WI38 (cell line): Measurements from ENCODE around the gene BAX.

Source experiments
- H3K4me3 ChIP-seq: 2 replicates; pipeline ENCODE4 v1.5.1; 2011; ENCODE audit warnings: low read depth, mild to moderate bottlenecking, control low read depth, low read length
- CTCF ChIP-seq: IDR thresholded peaks from 2 replicates; pipeline ENCODE4 v1.5.1; 2012; ENCODE audit warnings: low read depth, mild to moderate bottlenecking, control low read depth, low read length

Gene BAX

GRCh38 chr19:48997972-48998371 is 43.3 kb downstream of the BAX start:
- peak; percentile 73 for TF ChIP-seq CTCF
- H3K4me3 ChIP-seq: no peak overlapping the region

- peak; percentile 72 for TF ChIP-seq CTCF
- H3K4me3 ChIP-seq: no peak overlapping the region
Measured at GRCh38 chr19:48999481-49000325, 45.0 kb downstream of the BAX start.

- no peak for TF ChIP-seq CTCF
- H3K4me3 ChIP-seq: no peak overlapping the region
Measured at GRCh38 chr19:49004133-49004532, 49.5 kb downstream of the BAX start.

- no peak overlapping the region for H3K4me3 ChIP-seq
- no peak for TF ChIP-seq CTCF
Measured at GRCh38 chr19:49004964-49005614, 50.4 kb downstream of the BAX start.

GRCh38 chr19:49006905-49007304 is 52.2 kb downstream of the BAX start:
- TF ChIP-seq CTCF: no peak
- H3K4me3 ChIP-seq: no peak overlapping the region

- no peak overlapping the region for H3K4me3 ChIP-seq
- TF ChIP-seq CTCF: no peak
Measured at GRCh38 chr19:49009828-49010227, 55.2 kb downstream of the BAX start.

- no peak for TF ChIP-seq CTCF
Measured at GRCh38 chr19:49010453-49010852, 55.8 kb downstream of the BAX start.

More at GRCh38 chr19:49010453-49010852, 55.8 kb downstream of the BAX start:
- H3K4me3 ChIP-seq: no peak overlapping the region
